IPS-18a (cell line): ENCODE data around the gene TNXB.
"Not testable (repeated sequence)": the region's sequence is repeated elsewhere in the genome, so short reads cannot be mapped to it uniquely, and the experiment has no call there.

Source experiments
- H3K27ac ChIP-seq: one replicate; pipeline ENCODE4 v1.5.1; 2013; ENCODE audit warnings: low read length
- H3K27me3 ChIP-seq: one replicate; pipeline ENCODE4 v1.6.1; 2013; ENCODE audit warnings: mild to moderate bottlenecking, low read length; ENCODE audit not compliant: control insufficient read depth, insufficient read depth
- H3K36me3 ChIP-seq: one replicate; pipeline ENCODE4 v1.6.1; 2013; ENCODE audit warnings: low read depth, low read length; ENCODE audit not compliant: control insufficient read depth
- H3K4me1 ChIP-seq: one replicate; pipeline ENCODE4 v1.6.1; 2013; ENCODE audit warnings: low read depth, low read length; ENCODE audit not compliant: control insufficient read depth
- H3K4me3 ChIP-seq: one replicate; pipeline ENCODE4 v1.5.1; 2013; ENCODE audit warnings: low read length
- H3K9ac ChIP-seq: one replicate; pipeline ENCODE4 v1.6.1; 2013; ENCODE audit warnings: mild to moderate bottlenecking, low read length, moderate library complexity
- H3K9me3 ChIP-seq: one replicate; pipeline ENCODE4 v1.6.1; 2013; ENCODE audit warnings: low read depth, low read length; ENCODE audit not compliant: control insufficient read depth

Gene TNXB

DNA sequence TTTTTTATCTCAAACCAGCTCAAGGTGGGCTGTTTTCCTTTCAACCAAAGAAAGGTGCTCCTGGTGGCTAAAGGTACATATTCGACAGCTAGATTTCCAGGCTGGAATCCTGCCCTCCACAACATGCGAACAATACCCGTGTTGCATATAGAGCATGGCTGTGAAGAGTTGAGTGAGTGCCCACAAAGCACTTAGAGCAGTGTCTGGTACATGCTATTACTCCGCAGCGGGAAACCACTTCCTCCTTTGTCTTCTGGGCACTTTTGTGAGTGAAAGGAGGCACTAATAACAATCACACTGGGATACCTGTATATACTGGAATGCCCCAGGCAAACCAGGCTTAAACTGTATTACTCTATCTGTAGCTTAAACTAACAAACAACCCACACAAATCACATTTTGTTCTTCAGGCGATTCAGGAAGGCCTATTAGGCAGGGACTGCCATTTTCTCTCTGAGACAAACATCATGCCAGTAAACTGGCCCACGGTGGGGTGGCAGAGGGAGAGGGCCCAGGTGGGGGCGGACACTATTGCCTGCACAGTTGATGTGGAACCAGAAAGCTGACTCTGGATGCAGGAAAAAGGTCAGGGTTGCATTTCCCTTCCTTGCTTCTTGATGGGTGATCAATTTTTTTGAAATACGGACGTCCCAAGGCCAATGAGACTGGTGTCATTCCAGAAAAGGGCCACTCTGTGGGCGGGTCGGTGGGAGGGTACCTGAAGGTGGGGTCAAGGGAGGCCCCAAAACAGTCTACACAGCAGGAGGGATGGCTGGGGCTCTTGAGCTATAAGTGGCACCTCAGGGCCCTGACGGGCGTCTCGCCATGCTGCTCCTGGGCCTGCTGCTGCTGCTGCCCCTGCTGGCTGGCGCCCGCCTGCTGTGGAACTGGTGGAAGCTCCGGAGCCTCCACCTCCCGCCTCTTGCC lies 71.3 kb downstream of the TNXB start, which contains the start of gene CYP21A2:
Gene CYP21A2 (plus strand): TSS at position 818 of the 927 bp plus-strand sequence. CDS start 8 bp downstream, at position 826.
- H3K4me1 ChIP-seq, H3K9me3 ChIP-seq, H3K36me3 ChIP-seq, H3K27ac ChIP-seq, H3K4me3 ChIP-seq, H3K27me3 ChIP-seq, H3K9ac ChIP-seq: not testable (repeated sequence)

DNA sequence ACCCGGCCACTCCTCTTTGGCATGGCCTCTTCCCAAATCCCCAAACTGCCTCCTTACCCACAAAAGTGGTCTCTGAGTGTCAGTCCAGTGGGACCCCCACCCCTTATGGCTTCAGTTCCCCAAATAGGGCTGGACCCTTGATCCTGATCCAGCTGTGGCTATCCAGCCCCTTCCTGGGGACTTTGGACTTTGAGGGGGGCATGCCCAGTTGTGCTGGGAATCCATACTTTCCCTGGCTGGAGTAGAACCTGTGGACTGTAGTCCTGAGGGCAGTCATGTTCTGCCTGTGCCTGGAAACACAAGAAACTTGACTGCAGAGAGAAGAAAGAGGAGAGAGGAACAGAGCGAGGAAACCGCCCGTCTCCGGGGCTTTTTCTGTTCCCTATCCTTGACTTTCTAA lies 72.0 kb downstream of the TNXB start:
- H3K4me3 ChIP-seq, H3K4me1 ChIP-seq, H3K9me3 ChIP-seq, H3K36me3 ChIP-seq, H3K27me3 ChIP-seq, H3K9ac ChIP-seq, H3K27ac ChIP-seq: not testable (repeated sequence)

DNA sequence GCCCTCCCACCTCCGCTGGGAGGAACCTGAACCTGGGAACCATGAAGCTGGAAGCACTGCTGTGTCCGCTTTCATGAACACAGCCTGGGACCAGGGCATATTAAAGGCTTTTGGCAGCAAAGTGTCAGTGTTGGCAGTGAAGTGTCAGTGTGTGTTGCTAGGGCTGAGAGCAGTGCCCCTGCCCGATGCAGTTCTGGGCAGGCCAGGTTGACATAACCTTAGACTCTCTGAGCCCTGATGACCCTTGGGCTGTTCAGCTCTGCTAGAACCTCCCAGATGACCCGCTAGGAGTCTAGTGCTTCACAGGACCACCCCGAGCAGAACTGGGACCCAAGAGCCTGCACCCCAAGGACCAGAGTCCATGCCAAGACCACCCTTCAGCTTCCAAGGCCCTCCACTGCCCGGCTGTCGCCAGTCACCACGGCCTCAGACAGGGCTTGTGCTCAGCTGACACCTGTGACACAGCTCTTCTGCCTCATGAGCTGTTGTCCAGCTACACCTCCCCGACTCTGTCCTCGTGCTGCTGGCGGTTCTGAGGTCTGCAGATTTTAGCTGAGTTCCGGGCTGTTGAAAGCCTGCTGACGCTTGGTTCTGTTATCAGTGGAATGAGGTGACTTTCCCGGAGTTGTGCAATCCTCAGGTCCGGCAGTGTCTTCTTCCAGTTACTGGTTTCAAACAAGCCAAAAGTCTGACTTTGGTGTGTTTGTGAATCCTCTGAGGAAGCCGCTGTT lies 73.7 kb downstream of the TNXB start:
- H3K9ac ChIP-seq, H3K9me3 ChIP-seq, H3K27ac ChIP-seq, H3K4me1 ChIP-seq, H3K4me3 ChIP-seq, H3K36me3 ChIP-seq, H3K27me3 ChIP-seq: not testable (repeated sequence)

DNA sequence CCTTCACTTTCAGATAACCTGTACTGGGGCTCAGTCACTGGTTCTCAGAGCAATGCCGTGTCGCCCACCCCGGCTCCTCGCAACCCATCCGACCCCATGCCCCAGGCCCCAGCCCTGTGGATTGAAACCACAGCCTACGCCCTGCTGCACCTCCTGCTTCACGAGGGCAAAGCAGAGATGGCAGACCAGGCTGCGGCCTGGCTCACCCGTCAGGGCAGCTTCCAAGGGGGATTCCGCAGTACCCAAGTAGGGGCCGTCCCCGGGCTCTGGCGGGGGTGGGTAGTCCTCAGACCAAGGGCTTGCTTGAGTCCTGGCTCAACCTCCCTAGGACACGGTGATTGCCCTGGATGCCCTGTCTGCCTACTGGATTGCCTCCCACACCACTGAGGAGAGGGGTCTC lies 79.6 kb downstream of the TNXB start:
- H3K9ac ChIP-seq, H3K4me3 ChIP-seq, H3K27ac ChIP-seq, H3K27me3 ChIP-seq, H3K4me1 ChIP-seq, H3K36me3 ChIP-seq, H3K9me3 ChIP-seq: not testable (repeated sequence)

DNA sequence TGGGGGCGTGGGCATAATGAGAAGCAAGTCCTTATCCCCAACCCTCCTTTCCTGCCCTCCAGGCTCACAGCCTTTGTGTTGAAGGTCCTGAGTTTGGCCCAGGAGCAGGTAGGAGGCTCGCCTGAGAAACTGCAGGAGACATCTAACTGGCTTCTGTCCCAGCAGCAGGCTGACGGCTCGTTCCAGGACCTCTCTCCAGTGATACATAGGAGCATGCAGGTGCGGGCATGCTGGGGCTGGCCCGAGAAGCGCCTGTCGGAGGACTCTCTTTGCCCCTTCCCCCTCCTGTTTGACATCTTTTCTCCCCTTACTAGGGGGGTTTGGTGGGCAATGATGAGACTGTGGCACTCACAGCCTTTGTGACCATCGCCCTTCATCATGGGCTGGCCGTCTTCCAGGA lies 80.5 kb downstream of the TNXB start:
- H3K9ac ChIP-seq, H3K4me3 ChIP-seq, H3K9me3 ChIP-seq, H3K27me3 ChIP-seq, H3K4me1 ChIP-seq, H3K27ac ChIP-seq, H3K36me3 ChIP-seq: not testable (repeated sequence)

DNA sequence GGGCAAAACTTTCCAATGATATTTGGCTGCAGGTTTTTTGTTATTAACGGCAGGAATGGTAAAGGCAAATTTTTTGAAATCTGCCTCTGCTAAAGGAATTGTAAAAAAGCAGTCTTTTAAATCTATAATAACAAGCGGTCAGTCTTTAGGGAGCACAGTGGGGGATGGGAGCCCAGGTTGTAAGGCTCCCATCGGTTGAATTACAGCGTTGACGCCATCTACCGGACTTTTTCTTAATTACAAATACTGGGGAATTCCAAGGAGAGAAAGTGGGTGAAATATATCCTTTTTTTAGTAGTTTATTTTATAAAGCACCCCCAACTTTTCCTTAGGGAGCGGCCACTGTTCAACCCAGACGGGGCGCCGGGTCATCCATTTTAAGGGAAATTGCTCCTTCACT lies 87.0 kb downstream of the TNXB start:
- H3K9ac ChIP-seq, H3K4me1 ChIP-seq, H3K27ac ChIP-seq, H3K36me3 ChIP-seq, H3K9me3 ChIP-seq, H3K4me3 ChIP-seq, H3K27me3 ChIP-seq: not testable (repeated sequence)

DNA sequence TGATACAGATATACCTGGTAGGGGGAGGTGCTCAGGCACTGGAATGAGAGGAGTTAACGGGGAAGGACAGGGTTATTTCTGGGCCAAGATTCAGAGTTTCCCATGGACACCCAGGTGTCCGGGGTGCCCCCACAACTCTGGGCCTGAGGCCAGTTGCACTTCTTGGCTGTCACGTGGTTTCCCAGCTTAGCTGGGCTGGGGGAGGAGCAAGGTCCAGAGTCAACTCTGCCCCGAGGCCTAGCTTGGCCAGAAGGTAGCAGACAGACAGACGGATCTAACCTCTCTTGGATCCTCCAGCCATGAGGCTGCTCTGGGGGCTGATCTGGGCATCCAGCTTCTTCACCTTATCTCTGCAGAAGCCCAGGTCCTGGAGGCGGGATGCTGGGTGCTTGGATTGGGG lies 94.6 kb downstream of the TNXB start, which contains the start of gene C4B:
Gene C4B (plus strand): TSS at position 249 of the 400 bp plus-strand sequence. CDS start 51 bp downstream, at position 300.
- not testable (repeated sequence) for H3K9ac ChIP-seq, H3K27me3 ChIP-seq, H3K4me1 ChIP-seq, H3K9me3 ChIP-seq, H3K36me3 ChIP-seq, H3K27ac ChIP-seq, H3K4me3 ChIP-seq

DNA sequence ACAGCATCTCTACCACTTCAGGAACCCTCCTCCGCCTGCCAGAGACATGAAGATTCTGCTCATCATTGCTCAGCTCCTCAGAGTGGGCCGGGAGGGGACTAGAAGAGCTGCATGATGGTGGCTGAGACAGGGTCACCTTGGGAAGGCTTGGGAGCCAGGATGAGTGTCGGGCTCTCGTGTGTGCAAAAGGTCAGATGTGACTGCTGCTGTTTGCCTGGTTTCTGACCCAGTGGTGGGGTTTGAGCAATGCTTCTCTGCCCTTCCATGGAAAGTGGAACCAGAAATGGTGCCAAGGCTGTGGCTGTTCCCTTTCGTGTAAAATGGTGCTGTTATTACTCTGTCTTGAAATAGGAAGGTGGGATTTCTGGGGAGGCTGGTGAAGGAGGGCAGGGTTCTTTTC lies 95.4 kb downstream of the TNXB start:
- not testable (repeated sequence) for H3K9me3 ChIP-seq, H3K27me3 ChIP-seq, H3K4me3 ChIP-seq, H3K27ac ChIP-seq, H3K9ac ChIP-seq, H3K4me1 ChIP-seq, H3K36me3 ChIP-seq

DNA sequence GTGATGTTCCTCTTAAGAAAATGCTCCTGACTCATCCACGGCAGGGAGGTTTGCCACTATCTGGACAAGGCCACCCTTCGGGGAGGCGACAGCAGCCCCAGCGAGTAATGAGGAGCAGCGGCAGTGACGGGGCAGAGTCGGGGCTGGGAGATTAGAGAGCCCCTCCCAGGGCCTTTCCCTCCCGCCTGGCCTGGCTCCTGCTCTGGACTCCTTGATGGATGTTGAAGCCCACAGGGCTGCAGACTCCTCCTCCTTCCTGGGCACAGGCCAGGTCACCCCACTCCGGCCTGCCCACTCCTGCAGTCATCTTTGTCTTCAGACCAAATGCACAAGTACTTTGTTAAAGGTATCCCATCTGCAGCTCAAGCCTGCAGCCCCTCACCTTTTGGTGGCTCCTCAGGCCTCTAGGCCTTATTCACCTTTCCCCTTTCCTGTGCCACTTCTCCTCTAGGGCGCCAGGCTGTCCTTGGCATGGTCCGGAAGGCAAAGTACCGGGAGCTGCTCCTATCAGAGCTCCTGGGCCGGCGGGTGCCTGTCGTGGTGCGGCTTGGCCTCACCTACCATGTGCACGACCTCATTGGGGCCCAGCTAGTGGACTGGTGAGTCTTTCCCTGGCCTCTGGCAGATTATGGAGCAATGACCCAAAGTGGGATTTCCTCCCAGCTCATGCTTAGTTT lies 96.1 kb downstream of the TNXB start:
- H3K27me3 ChIP-seq, H3K4me1 ChIP-seq, H3K27ac ChIP-seq, H3K4me3 ChIP-seq, H3K36me3 ChIP-seq, H3K9me3 ChIP-seq, H3K9ac ChIP-seq: not testable (repeated sequence)

DNA sequence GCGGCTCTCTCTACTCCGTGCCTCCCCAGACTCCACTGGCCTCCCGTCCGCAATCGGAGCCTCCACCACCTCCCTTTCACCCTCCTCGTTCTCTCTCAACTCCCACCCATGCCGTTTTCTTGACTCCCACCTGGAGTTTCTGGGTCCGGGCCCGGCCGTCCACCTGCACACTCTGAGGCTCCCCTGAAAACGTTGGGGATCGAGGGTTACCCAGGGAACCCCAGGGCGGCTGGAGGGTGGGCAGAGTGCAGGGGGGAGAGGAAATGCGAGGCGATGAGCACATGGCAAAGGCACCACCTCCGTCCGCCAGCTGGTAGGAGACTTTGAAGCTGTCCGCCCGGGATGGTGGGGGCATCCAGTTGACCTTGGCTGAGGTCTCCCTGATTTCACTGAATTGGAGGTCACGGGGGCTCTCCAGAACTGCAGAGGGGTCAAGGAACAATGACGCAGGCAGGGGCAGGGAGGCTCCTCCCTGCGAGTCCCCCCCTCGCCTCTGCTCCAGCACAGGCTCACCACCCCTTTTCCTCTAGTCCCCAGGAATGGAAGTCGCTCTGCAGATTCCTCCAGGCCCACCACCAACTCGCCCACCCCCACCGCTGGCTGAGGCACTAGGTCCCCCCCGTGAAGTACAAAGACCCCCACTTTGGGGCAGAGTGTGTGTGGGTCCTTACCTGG lies 98.1 kb downstream of the TNXB start:
- not testable (repeated sequence) for H3K9ac ChIP-seq, H3K27ac ChIP-seq, H3K9me3 ChIP-seq, H3K36me3 ChIP-seq, H3K27me3 ChIP-seq, H3K4me1 ChIP-seq, H3K4me3 ChIP-seq

DNA sequence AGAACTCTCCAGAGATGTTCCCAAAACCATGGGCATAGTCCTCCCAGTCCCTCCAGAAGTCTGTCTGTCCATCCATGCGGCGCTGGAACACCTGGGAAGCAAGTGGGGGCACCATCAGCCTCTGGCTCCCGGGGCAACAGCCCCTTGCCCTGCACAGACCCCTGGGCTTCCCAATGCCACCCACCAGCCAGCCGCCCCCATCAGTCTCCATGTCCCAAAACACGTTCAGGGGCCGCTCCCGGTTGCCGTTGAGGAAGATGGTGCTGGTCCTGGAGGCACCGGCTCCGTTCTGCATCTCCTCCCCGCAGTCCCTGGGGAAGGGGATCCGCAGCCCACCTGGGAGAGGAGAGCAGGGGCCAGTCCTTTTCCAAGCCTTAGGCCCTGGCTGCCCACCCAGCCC lies 99.6 kb downstream of the TNXB start:
- not testable (repeated sequence) for H3K9ac ChIP-seq, H3K36me3 ChIP-seq, H3K9me3 ChIP-seq, H3K4me3 ChIP-seq, H3K27ac ChIP-seq, H3K27me3 ChIP-seq, H3K4me1 ChIP-seq
